ENCODE results near the gene SLC36A1. TPM values are rescaled to one million over a fixed set of nuclear protein-coding genes. Genes with fewer than 3 reads are reported as not detected.

The SLC36A1 gene
- total and polyA plus RNA-seq, 2 of the 8 experiments (the other 6 are each of a cell fraction or from before 2014, with no cell fraction given) = 6.6 to 9.6 TPM

- no peak overlapping the region for H4K5ac ChIP-seq (ENCODE audit: insufficient read length, low read depth, low read length)
- TF ChIP-seq HDAC2 (IDR thresholded peaks at IDR 0.05; ENCODE audit: borderline replicate concordance in 1 of 2, low read depth in 2 of 2, low read length in 2 of 2) (no peak), RXRA (IDR thresholded peaks at IDR 0.05; ENCODE audit: insufficient read depth, low read depth, low read length) (no peak), SP1 (IDR thresholded peaks at IDR 0.05; ENCODE audit: low read depth, low read length) (no peak)
- H3K18ac ChIP-seq (ENCODE audit: extremely low read depth, low read length) = no peak overlapping the region
- H4K8ac ChIP-seq (ENCODE audit: extremely low read depth, insufficient read depth, low read length) = no peak overlapping the region
- H3K9ac ChIP-seq (replicated peaks in 1 of 4; ENCODE audit: extremely low read depth in 1 of 4, low read depth in 3 of 4, low read length in 3 of 4) = no peak overlapping the region
- no peaks in the 10 kb centered on the region for H3K27me3 ChIP-seq (replicated peaks in 1 of 4; ENCODE audit: control insufficient read depth in 3 of 4, extremely low read depth in 1 of 4, insufficient read depth in 3 of 4, low read length in 3 of 4)
- no peak overlapping the region for H3K4me2 ChIP-seq (ENCODE audit: insufficient read depth in 1 of 2, low read depth in 2 of 2, low read length in 2 of 2)
- no peak overlapping the region for H2BK15ac ChIP-seq (ENCODE audit: low read length)
- H3K56ac ChIP-seq (replicated peaks; ENCODE audit: insufficient read length, low read depth, low read length) = no peak overlapping the region
- FAIRE-seq (no peak), DNase-seq (ENCODE audit: low read depth in 1 of 2, low spot score in 2 of 2) (no peak)
- no peaks in the 10 kb centered on the region for H3K9me3 ChIP-seq (ENCODE audit: insufficient read depth in 2 of 2, low read depth in 1 of 2, low read length in 1 of 2)
- no peaks in the 10 kb centered on the region for H4K20me1 ChIP-seq (replicated peaks in 1 of 2; ENCODE audit: control insufficient read depth in 1 of 2, insufficient read depth in 2 of 2, low read length in 2 of 2)
- CTCF ChIA-PET (ENCODE audit: partially characterized antibody) = interaction anchor here (0.6 to 10.9 kb wide), 10 partner anchors 12 to 1099 kb away, joined by 3 to 136 read pairs (median 6); partner anchors contain the start of gene SLC36A1
- H3K79me1 ChIP-seq (ENCODE audit: low read depth, low read length) = peaks cover 2% of the 10 kb centered on the region; the same call in 1 of the 2 replicates
- POLR2A ChIA-PET (ENCODE audit: partially characterized antibody) = no interaction called here
- no peak overlapping the region for H2BK20ac ChIP-seq (ENCODE audit: low read length)
- no peak overlapping the region for H4K91ac ChIP-seq (replicated peaks; ENCODE audit: insufficient read length, low read length)
- no peak overlapping the region for H2BK120ac ChIP-seq (replicated peaks; ENCODE audit: low read depth, low read length)
- H3K36me3 ChIP-seq (ENCODE audit: control insufficient read depth in 2 of 4, insufficient read depth in 4 of 4, low read length in 3 of 4) = no peaks in the 10 kb centered on the region
- no peak overlapping the region for H2BK5ac ChIP-seq (ENCODE audit: low read depth, low read length)
- no peak overlapping the region for H3K4me3 ChIP-seq (ENCODE audit: extremely low read depth in 1 of 4, insufficient read depth in 2 of 4, low read depth in 3 of 4, low read length in 4 of 4)
- 77% methylated on average over 3 of the region's 3 CpGs; no CpG with 5 or more reads in 1 of the 2 experiments for WGBS, 2 experiments (ENCODE audit: extremely low coverage in 1 of 2, insufficient coverage in 1 of 2, insufficient read length in 1 of 2, insufficient replicate concordance in 2 of 2, low coverage in 1 of 2, low lambda C conversion rate in 2 of 2, missing lambda C conversion rate in 1 of 2)
- no peak overlapping the region for H2AK5ac ChIP-seq (ENCODE audit: low read depth, low read length)
- no peak overlapping the region for H3K4ac ChIP-seq (replicated peaks; ENCODE audit: insufficient read length, low read depth, low read length)
- no peak overlapping the region for H2BK12ac ChIP-seq (ENCODE audit: low read depth, low read length)
- no peak overlapping the region for H3K14ac ChIP-seq (ENCODE audit: insufficient read length)
- no peaks in the 10 kb centered on the region; the same call in 1 of the 2 replicates for H3K23me2 ChIP-seq (ENCODE audit: low read depth, low read length)
- no peaks in the 10 kb centered on the region for H3K79me2 ChIP-seq (ENCODE audit: control insufficient read depth in 1 of 2, insufficient read depth in 2 of 2, low read length in 2 of 2)
- no peak overlapping the region for H3K23ac ChIP-seq (ENCODE audit: insufficient read length)
- H3K4me1 ChIP-seq (replicated peaks in 1 of 4; ENCODE audit: control insufficient read depth in 3 of 4, insufficient read depth in 4 of 4, low read length in 3 of 4) = no peaks in the 10 kb centered on the region
- H2AFZ ChIP-seq (ENCODE audit: low read length) = no peak overlapping the region
- no peak overlapping the region for H3K27ac ChIP-seq (ENCODE audit: low read depth, low read length)
Observed at GRCh38 chr5:151461312-151461711, 13.9 kb downstream of the SLC36A1 start.
